DMS79 (cell line): ENCODE results near the gene SERTAD3.
"Not testable (repeated sequence)": the region's sequence is repeated elsewhere in the genome, so short reads cannot be mapped to it uniquely, and the experiment has no call there.

Experiments used
- DNase-seq: peaks from one replicate; lab custom pipeline; 2025; lab: John Stamatoyannopoulos, UW

SERTAD3 gene

DNA sequence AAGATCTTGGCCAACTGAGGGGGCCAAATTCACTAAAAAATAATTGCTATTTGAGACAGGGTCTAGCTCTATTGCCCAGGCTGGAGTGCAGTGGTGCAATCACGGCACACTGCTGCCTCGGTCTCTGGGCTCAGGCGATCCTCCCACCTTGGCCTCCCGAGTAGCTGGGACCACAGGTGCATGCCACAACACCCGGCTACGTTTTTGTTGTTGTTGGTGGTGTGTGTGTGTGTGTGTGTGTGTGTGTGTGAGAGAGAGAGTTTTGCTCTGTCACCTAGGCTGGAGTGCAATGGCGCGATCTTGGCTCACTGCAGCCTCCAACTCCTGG, 35.6 kb downstream of the SERTAD3 start:
- DNase-seq: not testable (repeated sequence)

DNA sequence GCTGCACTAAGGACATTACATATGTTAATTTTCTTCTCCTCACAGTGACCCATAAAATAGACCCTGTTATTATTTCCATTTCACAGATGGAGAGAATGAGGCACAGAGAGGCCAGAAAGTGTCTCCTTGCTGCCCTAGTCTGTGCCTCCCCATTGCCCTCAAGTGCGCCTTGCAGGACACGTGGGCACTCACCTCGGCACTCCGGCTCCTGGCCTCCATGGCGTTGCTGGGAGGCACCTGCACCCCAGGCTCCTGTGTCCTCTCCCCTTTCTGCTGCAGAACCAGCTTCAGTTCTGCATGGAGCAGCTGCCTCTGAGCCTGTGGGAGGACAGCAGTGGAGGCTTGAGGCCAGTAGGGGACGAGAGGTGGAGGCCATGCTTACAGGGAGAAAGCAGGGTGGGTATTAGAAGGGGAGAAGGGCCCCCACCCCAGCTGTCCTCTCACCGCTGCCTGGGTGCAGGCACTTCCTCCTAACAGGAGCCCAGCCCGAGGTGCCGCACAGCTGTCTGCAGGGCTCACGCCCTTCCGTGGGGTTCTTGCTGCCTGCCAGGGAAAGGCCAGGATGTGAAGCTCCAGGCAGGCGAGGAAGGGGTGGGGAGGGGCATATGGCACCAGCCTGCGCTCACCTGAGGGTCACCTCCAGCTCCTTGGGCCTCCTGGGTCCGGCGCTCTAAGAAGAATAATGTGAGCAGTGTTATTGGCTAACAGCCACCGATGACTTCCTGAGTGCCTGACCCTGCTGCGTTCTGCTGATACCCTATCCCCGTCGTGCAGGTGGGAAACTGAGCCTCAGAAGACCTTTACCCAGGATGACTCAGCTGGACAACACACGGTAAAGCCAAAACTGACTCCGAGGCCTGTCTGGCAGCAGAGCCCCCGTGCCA, 36.2 kb downstream of the SERTAD3 start:
- DNase-seq: no peak

DNA sequence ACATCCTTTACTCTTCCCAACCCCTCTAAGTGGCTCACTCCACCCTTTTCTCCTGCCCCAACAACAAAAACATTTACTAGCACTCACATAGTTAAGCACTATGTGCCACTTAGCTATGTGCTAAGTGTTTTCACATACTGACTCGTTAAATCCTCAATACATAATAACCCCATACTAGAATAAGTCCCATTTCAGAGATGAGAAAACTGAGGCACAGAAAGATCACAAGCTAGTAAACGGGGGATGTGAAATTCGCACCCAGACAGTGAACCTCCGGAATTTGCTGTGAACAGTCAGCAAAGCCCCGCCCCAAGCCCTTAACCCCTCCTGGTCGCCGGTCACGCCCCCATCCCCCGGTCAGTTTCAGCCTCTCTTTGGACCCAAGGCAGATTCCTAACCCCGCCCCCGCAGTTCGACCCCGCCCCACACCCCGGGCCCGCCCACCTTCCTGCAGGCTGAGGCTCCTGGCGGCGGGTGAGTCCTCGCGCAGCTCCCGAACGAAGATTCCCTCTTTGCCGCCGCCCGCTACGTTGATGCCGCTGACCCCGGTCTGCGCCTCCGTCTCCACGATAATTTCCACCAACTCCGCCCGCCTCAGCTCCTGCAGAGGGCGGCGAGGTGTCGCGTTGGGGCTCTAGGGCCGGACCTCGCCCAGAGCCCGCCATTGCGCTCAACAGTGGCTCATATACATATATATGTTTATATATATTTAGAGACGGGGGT, 40.7 kb downstream of the SERTAD3 start:
- peak; percentile 8 for DNase-seq

DNA sequence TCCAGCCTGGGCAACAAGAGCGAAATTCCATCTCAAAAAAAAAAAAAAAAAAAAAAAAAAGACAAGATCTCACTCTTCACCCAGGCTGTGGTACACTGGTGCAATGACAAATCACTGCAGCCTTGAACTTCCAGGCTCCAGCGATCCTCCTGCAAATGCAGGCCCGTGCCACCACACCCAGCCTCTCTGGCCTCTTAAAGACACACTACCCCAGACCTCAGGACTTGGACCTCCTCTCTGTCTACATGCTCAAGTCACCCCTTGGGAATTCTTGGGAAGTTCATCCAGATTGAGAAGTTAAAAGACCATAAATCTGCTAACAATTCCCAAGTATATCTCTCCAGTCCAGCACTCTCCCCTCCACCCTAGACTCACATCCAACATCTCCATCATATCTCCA, 43.6 kb downstream of the SERTAD3 start:
- no peak for DNase-seq

DNA sequence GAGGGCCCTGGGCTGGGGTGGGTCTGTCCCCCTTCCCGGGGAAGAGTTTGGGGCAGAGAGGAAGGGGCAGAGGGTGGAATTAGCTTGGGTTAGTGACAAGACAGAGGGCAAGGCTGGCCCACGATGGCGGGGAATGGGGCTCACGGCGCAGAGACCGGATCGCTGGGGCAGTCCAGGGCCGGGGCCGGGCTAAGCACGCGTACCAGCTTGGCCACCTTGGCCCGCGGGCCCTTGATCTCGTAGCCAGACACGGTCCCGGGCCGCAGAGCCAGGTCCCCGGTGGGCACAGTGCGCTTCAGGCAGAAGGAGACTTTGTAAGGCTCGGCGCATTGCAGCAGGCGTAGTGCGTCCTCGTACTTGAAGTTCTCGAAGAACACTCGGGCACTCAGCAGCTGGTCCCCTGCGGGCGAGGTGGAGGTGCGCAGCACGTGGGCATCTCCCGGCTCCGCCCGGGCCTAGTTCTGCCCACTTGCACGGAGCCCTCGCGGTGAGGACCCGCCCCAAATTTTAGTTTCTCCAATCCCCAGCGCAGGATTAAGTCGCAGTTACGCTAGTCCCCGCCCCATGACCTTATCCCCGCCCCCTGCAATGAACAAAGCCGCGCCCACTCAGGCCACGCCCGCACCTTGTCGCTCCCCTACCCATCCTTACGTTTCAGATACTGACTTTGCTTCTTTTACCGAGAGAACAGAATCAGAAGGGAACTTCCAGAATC, 45.6 kb downstream of the SERTAD3 start:
- DNase-seq: no peak

GRCh38 chr19:40397568-40397906, 46.6 kb downstream of the SERTAD3 start:
- no peak for DNase-seq

DNA sequence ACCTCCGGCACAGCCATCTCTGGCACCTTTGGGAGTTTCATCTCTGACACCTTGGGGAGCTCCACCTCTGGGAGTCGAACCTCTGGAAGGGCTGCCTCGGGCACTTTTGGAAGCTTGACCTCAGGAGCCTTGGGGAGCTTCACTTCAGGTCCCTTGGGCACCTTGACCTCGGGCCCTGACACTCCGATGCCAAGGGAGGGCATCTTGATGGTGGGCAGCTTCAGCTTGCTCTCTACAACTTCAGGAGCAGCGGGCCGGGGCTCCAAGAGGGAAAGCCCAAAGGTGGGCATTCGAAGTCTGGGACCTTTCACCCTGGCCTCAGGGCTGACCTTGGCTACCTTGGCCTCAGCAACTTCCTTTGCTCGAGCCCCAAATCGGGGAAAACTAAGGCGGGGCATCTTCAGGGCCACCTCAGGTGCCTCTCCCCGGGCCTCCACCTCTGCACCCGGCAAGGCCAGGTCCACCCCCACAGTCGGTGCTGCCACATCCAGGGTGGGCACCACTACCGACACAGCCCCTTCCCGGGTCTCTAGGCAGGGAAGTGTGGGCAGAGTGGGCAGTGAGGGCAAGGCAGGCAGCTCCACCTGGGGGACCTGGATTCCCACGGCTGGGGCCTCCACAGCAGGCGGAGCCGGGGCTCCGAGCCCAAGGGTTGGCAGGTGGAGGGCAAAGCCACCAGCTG, 47.1 kb downstream of the SERTAD3 start:
- no peak for DNase-seq

GRCh38 chr19:40395956-40396355, 48.2 kb downstream of the SERTAD3 start:
- no peak for DNase-seq

DNA sequence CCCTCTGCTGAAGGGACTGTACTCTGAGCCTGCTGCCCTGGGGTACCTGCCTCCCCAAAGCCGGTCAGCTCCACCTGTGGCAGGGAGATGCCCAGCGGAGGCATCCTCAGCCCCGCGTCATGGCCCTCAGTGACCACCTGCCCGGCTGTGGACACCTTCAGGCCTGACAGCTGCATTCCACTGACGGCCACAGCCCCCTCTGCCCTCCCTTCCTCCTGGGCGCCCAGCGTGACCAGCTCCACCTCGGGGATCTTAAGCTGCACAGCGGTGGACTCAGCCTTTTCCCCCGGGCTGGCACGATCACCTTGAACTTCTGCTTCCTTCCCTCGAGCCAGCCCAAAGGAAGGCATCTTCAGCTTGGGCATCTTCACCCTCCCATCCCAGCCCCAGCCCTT, 49.3 kb downstream of the SERTAD3 start:
- no peak for DNase-seq

- no peak for DNase-seq
Observed at GRCh38 chr19:40393894-40394815, 50.0 kb downstream of the SERTAD3 start.

GRCh38 chr19:40392894-40393517, 51.1 kb downstream of the SERTAD3 start:
- no peak for DNase-seq

GRCh38 chr19:40392123-40392522, 52.0 kb downstream of the SERTAD3 start:
- DNase-seq: no peak
